Measurements from ENCODE around the gene MTFMT. TPM values are rescaled to one million over a fixed set of nuclear protein-coding genes. Genes with fewer than 3 reads are reported as not detected.

MTFMT gene
- total RNA-seq, 1 donor from 2014 or later, result 10.6 TPM

- H3K4me1 Mint-ChIP-seq (ENCODE audit: unreplicated experiment), result no peaks in the 10 kb centered on the region
- H3K27ac Mint-ChIP-seq (ENCODE audit: unreplicated experiment), result no peak overlapping the region
- H3K9me3 Mint-ChIP-seq (ENCODE audit: unreplicated experiment), result no peaks in the 10 kb centered on the region
- H3K4me3 Mint-ChIP-seq (ENCODE audit: unreplicated experiment), result no peak overlapping the region
- no peak for DNase-seq (ENCODE audit: low spot score)
- peaks cover 3% of the 10 kb centered on the region for H3K36me3 Mint-ChIP-seq (ENCODE audit: low read depth, unreplicated experiment)
- no peaks in the 10 kb centered on the region for H3K27me3 Mint-ChIP-seq (ENCODE audit: unreplicated experiment)
- no peak for TF ChIP-seq CTCF (IDR thresholded peaks at IDR 0.05; ENCODE audit: unreplicated experiment)
These were observed 22.6 kb downstream of the MTFMT start for GRCh38 chr15:65006876-65007275.

GRCh38 chr15:65004993-65005392 lies 24.4 kb downstream of the MTFMT start:
- Mint-ChIP-seq H3K9me3 (ENCODE audit: unreplicated experiment) (no peaks in the 10 kb centered on the region), H3K4me3 (ENCODE audit: unreplicated experiment) (no peak overlapping the region), H3K36me3 (ENCODE audit: low read depth, unreplicated experiment) (peaks cover 3% of the 10 kb centered on the region), H3K27me3 (ENCODE audit: unreplicated experiment) (no peaks in the 10 kb centered on the region), H3K27ac (ENCODE audit: unreplicated experiment) (peak overlapping the region; percentile 44), H3K4me1 (ENCODE audit: unreplicated experiment) (no peaks in the 10 kb centered on the region)
- no peak for DNase-seq (ENCODE audit: low spot score)
- TF ChIP-seq CTCF (IDR thresholded peaks at IDR 0.05; ENCODE audit: unreplicated experiment), result no peak

GRCh38 chr15:64997745-64998375 lies 31.6 kb downstream of the MTFMT start:
- no peak for DNase-seq (ENCODE audit: low spot score)
- no peaks in the 10 kb centered on the region for H3K9me3 Mint-ChIP-seq (ENCODE audit: unreplicated experiment)
- H3K4me1 Mint-ChIP-seq (ENCODE audit: unreplicated experiment), result no peaks in the 10 kb centered on the region
- TF ChIP-seq CTCF (IDR thresholded peaks at IDR 0.05; ENCODE audit: unreplicated experiment), result no peak
- H3K36me3 Mint-ChIP-seq (ENCODE audit: low read depth, unreplicated experiment), result no peaks in the 10 kb centered on the region
- H3K27me3 Mint-ChIP-seq (ENCODE audit: unreplicated experiment), result no peaks in the 10 kb centered on the region
- H3K4me3 Mint-ChIP-seq (ENCODE audit: unreplicated experiment), result no peak overlapping the region
- H3K27ac Mint-ChIP-seq (ENCODE audit: unreplicated experiment), result no peak overlapping the region

GRCh38 chr15:64997066-64997465 lies 32.4 kb downstream of the MTFMT start:
- H3K4me1 Mint-ChIP-seq (ENCODE audit: unreplicated experiment), result no peaks in the 10 kb centered on the region
- no peak overlapping the region for H3K4me3 Mint-ChIP-seq (ENCODE audit: unreplicated experiment)
- no peaks in the 10 kb centered on the region for H3K36me3 Mint-ChIP-seq (ENCODE audit: low read depth, unreplicated experiment)
- no peaks in the 10 kb centered on the region for H3K9me3 Mint-ChIP-seq (ENCODE audit: unreplicated experiment)
- TF ChIP-seq CTCF (IDR thresholded peaks at IDR 0.05; ENCODE audit: unreplicated experiment), result no peak
- no peak overlapping the region for H3K27ac Mint-ChIP-seq (ENCODE audit: unreplicated experiment)
- no peak for DNase-seq (ENCODE audit: low spot score)
- H3K27me3 Mint-ChIP-seq (ENCODE audit: unreplicated experiment), result no peaks in the 10 kb centered on the region

- no peak overlapping the region for H3K4me3 Mint-ChIP-seq (ENCODE audit: unreplicated experiment)
- no peak for DNase-seq (ENCODE audit: low spot score)
- no peak for TF ChIP-seq CTCF (IDR thresholded peaks at IDR 0.05; ENCODE audit: unreplicated experiment)
- H3K4me1 Mint-ChIP-seq (ENCODE audit: unreplicated experiment), result peaks cover 15% of the 10 kb centered on the region
- H3K27ac Mint-ChIP-seq (ENCODE audit: unreplicated experiment), result no peak overlapping the region
- no peaks in the 10 kb centered on the region for H3K9me3 Mint-ChIP-seq (ENCODE audit: unreplicated experiment)
- peaks cover 6% of the 10 kb centered on the region for H3K36me3 Mint-ChIP-seq (ENCODE audit: low read depth, unreplicated experiment)
- H3K27me3 Mint-ChIP-seq (ENCODE audit: unreplicated experiment), result peaks cover 4% of the 10 kb centered on the region
These were observed 36.1 kb downstream of the MTFMT start for GRCh38 chr15:64993290-64993689.

Measured in endothelial cell (in vitro differentiated cells).